ENCODE data around the gene PLCXD1.

- TF ChIP-seq, protein P1, sequence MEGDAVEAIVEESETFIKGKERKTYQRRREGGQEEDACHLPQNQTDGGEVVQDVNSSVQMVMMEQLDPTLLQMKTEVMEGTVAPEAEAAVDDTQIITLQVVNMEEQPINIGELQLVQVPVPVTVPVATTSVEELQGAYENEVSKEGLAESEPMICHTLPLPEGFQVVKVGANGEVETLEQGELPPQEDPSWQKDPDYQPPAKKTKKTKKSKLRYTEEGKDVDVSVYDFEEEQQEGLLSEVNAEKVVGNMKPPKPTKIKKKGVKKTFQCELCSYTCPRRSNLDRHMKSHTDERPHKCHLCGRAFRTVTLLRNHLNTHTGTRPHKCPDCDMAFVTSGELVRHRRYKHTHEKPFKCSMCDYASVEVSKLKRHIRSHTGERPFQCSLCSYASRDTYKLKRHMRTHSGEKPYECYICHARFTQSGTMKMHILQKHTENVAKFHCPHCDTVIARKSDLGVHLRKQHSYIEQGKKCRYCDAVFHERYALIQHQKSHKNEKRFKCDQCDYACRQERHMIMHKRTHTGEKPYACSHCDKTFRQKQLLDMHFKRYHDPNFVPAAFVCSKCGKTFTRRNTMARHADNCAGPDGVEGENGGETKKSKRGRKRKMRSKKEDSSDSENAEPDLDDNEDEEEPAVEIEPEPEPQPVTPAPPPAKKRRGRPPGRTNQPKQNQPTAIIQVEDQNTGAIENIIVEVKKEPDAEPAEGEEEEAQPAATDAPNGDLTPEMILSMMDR (conservative IDR thresholded peaks at IDR 0.05) = no peak
- no peak for TF ChIP-seq EZH2 (IDR thresholded peaks at IDR 0.05; ENCODE audit: low read depth)
Measured at GRCh38 chrX:261919-262352, 19.2 kb upstream of the PLCXD1 start.
